ENCODE data around the gene POT1.

DNA sequence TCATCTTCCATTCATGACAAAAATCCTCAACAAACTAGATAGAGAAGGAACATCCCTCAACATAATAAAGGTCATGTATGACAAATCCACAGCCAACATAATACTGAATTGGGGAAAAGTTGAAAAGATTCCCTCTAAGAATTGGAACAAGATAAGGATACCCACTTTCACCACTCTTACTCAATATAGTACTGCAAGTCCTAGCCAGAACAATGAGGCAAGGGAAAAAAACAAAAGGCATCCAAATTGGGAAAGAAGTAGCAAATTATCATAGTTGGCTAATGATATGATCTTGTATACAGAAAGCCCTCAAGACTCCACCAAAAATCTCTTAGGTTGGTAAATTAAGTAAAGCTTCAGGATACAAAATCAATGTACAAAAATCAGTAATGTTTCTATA lies 4.7 kb downstream of the POT1 start:
- TF ChIP-seq, protein P1, sequence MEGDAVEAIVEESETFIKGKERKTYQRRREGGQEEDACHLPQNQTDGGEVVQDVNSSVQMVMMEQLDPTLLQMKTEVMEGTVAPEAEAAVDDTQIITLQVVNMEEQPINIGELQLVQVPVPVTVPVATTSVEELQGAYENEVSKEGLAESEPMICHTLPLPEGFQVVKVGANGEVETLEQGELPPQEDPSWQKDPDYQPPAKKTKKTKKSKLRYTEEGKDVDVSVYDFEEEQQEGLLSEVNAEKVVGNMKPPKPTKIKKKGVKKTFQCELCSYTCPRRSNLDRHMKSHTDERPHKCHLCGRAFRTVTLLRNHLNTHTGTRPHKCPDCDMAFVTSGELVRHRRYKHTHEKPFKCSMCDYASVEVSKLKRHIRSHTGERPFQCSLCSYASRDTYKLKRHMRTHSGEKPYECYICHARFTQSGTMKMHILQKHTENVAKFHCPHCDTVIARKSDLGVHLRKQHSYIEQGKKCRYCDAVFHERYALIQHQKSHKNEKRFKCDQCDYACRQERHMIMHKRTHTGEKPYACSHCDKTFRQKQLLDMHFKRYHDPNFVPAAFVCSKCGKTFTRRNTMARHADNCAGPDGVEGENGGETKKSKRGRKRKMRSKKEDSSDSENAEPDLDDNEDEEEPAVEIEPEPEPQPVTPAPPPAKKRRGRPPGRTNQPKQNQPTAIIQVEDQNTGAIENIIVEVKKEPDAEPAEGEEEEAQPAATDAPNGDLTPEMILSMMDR (IDR thresholded peaks at IDR 0.05 in 8 of 11, conservative IDR thresholded peaks at IDR 0.05 in 3 of 11), result no peak
- no peak for TF ChIP-seq POLR2AphosphoS5 (IDR thresholded peaks at IDR 0.05)
- TF ChIP-seq POLR2A (IDR thresholded peaks at IDR 0.05), result no peak

Data from spleen (tissue), 7 donors.